ENCODE data around the gene STX2.

- TF ChIP-seq CTCF (IDR thresholded peaks at IDR 0.05; ENCODE audit: low read length) (no peak), EZH2phosphoT487 (IDR thresholded peaks at IDR 0.05; ENCODE audit: low read length) (no peak)
These were observed 50.5 kb downstream of the STX2 start for GRCh38 chr12:130788515-130788914.
